ENCODE measurements around the gene ADRM1.

The ADRM1 gene

GRCh38 chr20:62311832-62312661 is 9.2 kb downstream of the ADRM1 start:
- DNase-seq, result no peak

DNA sequence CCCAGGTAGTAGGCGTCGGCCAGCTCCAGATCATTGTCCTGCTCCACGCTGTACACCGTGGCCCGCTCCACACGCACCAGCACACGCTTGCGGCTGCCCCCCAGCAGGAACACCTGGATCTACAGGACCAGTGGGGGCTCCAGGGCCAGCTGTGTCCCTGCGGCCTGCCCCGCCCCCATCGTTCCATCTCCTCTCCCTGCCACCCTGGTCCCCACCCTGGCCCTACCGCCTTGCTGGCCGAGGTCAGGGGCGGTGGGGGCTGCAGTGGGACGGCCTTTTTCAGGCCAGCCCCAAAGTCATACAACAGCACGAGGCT is 9.8 kb downstream of the ADRM1 start:
- no peak for DNase-seq

DNA sequence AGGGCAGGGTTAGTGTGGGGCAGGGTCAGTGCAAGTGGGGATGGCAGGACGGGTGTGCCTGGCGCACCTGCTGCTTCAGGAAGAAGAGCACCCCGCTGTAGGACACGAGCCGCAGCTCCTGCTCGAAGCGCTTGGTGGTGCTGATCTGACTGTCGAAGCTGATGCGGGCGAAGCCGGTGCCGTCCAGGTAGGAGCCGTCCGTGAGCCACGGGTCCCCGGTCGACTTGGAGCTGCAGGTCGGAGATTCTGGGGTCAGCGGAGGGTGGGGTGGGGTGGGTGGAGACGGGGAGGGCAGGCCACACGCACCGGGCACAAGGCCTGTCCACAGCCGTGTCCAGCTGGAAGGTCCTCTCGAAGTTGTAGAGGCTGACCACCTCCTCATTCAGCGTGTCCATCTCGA is 10.2 kb downstream of the ADRM1 start:
- DNase-seq, result no peak

DNA sequence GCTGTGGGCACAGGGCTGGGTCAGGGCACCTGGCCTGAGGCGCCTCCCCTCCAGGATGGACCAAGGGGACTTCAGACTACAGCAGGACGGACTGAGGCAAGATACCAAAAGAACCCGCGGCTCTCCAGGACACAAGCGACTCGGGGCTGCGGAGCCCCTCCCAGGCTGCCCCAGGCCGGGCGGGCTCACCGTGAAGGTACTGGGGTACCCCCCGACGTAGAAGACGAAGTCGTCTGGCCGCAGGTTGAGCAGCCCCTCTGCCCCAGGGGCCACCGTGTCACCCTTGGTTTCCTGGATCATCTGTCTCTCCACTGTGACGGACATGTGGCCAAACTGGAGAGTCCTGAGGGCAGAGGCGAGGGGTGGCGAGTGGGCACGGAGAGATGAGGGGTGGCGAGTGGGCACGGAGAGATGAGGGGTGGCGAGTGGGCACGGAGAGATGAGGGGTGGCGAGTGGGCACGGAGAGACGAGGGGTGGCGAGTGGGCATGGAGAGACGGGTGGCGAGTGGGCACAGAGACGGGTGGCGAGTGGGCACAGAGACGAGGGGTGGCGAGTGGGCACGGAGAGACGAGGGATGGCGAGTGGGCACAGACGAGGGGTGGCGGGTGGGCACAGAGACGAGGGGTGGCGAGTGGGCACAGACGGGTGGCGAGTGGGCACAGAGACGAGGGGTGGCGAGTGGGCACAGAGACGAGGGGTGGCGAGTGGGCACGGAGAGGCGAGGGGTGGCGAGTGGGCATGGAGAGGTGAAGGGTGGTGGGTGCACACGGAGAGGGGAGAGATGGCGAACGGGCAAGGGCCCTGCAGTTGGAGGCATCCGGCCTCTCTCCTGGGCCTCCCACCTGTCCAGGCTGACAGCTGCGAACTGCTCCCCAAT is 10.9 kb downstream of the ADRM1 start:
- no peak for DNase-seq

- no peak for DNase-seq
These were observed 11.5 kb downstream of the ADRM1 start for GRCh38 chr20:62314339-62314638.

- DNase-seq, result no peak
These were observed 12.0 kb downstream of the ADRM1 start for GRCh38 chr20:62314711-62315302.

DNA sequence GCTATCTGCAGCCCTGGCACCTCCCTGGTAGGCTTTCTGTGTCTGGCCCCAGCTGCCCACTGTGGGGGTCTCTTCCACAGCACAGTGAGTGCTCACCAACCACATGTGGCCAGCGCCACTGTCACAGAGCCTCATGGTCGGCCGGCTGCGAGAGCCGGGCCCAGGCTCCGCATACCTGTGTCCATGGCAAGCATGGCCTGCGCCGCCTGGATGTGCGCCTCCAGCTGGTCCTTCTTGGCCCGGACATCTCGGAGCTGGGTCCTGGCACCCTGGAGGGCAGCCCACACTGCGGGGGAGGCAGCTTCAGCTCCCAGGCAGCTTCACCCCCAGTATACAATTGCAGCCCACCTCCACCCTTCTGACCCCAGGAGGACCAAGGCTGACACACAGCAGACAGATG is 13.0 kb downstream of the ADRM1 start:
- DNase-seq, result no peak

- no peak for DNase-seq
These were observed 13.8 kb downstream of the ADRM1 start for GRCh38 chr20:62316331-62317166.

DNA sequence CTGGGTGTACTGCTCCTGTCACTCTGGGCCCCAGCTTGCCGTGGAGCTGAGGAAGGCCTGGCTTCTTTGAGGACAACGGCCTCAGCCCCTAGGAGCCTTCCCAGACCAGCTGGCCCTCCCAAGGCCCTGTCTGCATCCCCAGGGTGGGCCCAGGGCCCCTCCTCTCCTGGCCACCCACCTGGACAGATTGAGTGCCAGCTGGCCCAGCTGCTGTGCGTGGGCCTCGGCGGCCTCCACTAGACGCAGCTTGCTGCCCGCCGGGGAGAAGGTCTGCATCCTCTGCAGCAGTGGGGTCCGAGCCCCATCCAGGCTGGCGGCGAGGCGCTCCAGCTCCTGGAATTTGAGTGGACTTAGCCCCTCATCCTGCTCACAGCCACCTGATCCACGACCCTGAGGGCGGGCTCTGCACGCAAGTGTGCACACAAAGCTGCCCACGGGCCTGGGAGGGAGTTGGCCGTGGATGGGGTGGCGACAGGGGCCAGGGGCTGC is 14.4 kb downstream of the ADRM1 start:
- no peak for DNase-seq

DNA sequence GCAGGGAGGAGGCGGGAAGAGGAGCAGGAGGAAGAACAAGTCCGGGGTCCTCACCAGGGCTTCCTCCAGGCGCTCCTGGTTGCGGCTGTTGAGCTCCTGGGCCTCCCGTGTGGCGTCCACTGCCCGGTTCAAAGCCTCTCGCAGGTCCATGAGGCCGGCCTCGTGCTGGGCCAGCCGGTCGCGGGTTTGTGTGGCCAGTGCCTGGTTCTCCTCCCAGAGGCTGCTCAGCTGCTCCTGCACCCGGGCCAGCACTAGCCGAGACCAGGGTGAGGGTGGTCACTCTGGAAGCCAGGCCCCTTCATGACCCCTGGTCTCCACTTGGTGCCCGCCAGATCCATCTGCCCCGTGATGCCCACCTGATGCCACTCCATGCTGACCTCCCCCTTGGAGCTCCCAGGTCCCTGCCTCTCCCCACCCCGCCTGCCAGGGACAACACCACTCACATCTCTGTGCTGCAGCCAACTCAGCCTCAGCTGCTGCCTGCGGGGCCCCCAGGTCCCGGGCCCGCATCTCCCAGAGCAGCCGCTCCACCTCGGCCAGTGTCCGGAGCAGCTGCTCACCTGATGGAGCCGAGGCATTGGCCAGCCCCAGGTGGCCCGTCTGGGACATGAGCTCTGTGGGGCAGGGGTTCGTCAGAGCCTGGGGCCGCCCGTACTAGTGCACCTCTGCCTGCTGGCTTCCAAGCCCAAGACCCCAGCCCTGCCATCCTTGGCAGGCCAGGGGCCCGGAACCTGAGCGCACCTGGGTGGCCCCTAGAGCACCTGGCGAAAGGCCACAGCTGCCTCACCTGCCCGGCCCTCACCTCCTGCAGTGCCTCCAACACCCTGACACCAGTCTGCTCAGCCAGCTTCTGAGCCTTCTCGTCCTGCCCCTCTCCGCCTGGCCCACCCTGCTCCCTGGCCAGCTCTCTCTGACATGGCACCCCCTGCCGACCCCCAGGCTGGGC is 15.9 kb downstream of the ADRM1 start:
- no peak for DNase-seq

DNA sequence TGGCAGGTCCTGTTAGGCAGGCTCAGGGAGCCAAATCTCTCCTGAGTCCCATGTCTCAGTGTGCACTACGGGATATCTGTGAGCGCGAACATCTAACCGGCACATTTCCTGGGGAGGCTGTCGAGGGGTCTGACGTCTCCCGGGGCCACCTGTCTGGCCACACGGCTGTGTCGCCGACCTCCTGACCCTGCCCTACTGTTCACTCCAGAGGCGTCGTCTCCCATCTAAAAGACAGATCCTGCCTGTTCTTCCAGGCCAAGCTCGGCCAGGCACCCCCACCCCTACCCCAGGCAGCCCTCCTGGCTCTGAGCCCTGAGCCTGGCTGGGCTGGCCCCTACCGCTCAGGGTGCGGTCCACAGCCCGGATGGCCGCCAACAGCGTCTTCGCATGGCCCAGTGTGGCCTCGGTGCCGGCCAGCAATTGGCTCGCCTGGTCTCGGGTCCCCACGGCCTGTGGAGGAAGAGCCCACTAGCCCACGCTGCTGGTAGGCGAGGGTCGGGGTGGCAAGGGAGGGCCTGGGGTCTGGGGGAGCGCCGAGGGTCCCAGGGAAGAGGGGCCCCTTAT is 16.6 kb downstream of the ADRM1 start:
- DNase-seq, result no peak

- DNase-seq, result no peak
These were observed 18.0 kb downstream of the ADRM1 start for GRCh38 chr20:62320581-62321354.

DNA sequence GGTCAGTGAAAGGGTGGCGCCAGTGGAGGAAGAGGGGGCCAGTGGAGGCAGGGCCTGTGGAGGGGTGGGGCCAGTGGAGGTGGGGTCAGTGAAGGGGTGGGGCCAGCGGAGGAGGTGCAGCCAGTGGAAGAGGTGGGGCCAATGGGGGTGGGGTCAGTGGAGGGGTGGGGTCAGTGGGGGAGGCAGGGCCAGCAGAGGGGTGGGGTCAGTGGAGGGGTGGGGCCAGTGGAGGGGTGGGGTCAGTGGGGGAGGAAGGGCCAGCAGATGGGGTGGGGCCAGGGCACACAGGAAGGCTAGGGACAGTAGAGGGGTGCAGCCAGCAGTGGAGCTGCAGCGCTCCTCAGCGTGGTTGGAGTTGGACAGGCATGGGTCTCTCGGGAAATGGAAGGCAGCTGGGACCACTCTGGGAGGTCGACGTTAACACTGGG is 18.7 kb downstream of the ADRM1 start:
- peak; percentile 45 for DNase-seq

DNA sequence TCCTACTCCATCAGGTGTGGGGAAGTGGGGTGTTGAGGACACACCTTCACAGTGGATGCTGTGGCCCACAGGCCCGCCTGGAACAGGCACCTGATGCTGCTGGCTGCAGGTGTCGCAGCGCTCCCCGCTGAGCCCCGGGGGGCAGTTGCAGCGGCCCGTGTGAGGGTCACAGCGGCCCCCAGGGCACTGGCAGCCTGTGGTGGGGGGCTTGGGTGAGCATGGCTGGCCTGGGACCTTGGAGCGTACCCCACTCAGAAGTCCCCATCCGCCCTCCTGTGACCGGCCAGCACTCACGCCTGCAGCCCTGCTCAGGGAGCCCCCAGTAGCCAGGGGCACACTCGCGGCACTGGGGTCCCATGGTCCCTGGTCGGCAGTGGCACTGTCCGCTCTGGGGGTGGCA is 19.2 kb downstream of the ADRM1 start:
- DNase-seq, result no peak

- DNase-seq, result no peak
These were observed 19.8 kb downstream of the ADRM1 start for GRCh38 chr20:62322492-62323041.

DNA sequence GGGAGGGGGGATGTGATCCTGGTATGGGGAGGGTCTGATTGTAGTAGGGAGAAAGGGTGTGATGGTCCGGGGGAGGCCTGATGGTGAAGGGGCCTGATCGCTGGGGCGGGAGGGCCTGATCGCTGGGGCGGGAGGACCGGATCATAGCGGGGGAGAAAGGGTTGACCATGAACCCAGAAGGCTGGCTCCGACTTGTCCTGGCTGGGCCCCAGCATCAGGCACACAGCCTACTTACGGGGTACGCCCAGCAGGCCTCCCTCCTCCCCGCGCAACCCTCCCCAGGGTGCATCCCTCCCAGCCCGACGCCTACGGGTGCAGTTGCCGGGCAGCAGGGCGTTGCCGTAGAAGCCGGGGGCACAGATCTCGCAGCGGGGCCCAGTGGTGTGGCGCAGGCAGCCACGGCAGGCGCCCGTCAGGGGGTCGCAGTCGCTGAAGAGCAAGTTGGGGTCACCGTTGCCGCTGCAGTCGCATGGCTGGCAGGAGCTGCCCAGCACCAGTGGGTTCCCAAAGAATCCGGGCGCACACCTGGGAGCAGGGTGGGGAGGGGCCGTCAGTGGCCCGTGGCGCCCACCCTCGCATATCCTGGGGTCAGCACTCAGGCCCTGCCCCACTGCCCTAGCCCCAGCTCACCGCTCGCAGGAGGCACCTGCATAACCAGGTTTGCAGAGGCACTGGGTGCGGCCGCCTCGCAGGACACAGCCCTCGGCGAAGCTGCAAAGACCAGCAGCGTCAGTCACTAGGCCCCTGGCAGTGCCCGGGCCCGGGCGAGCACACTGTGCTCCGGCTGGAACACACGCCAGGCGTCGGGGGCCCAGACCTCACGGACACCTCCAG is 20.6 kb downstream of the ADRM1 start:
- DNase-seq, result no peak

GRCh38 chr20:62323980-62324906 is 21.4 kb downstream of the ADRM1 start:
- DNase-seq, result no peak

All from T1000 (cell line).